Psoas muscle (tissue), 8 donors: Measurements from ENCODE around the gene ARX. TPM values are rescaled to one million over a fixed set of nuclear protein-coding genes. Genes with fewer than 3 reads are reported as not detected.

ENCODE experiments used
- ATAC-seq, 4 donors: fragments of 200-7000 bp; cut with Tn5 transposase; one replicate each; pipeline ENCODE4 v1.9.1; 2020; ENCODE audit warnings: moderate library complexity in 3 of 4, mild to moderate bottlenecking in 2 of 4
- DNase-seq, 2 donors: peaks; one replicate each; pipeline ENCODE4 v3.0.0-alpha.2; 2020
- H3K27ac ChIP-seq: fragments of 200-600 bp; one replicate; pipeline ENCODE4 v1.8.0; 2022
- H3K27me3 ChIP-seq, 3 donors: fragments of 200-600 bp in 1 of 3; one replicate each; pipeline versions ENCODE4 v1.6.1 to v1.8.0; 2013 to 2022; ENCODE audit warnings: low read length in 2 of 3, mild to moderate bottlenecking in 2 of 3, moderate library complexity in 1 of 3; ENCODE audit not compliant: insufficient read depth in 3 of 3
- H3K36me3 ChIP-seq, 2 donors: fragments of 200-600 bp in 1 of 2; one replicate each; pipeline versions ENCODE4 v1.6.1 to v1.8.0; 2013 to 2022; ENCODE audit warnings: low read depth in 1 of 2, mild to moderate bottlenecking in 1 of 2, moderate library complexity in 1 of 2; ENCODE audit not compliant: insufficient read depth in 1 of 2
- H3K4me1 ChIP-seq: fragments of 200-600 bp; one replicate; pipeline ENCODE4 v1.8.0; 2022
- H3K4me3 ChIP-seq: fragments of 200-600 bp; one replicate; pipeline ENCODE4 v1.8.0; 2022; ENCODE audit warnings: mild to moderate bottlenecking
- H3K9me3 ChIP-seq: fragments of 200-600 bp; one replicate; pipeline ENCODE4 v1.8.0; 2022
- CTCF ChIP-seq: fragments of 200-600 bp; IDR thresholded peaks from one replicate; pipeline ENCODE4 v1.8.0; 2022; ENCODE audit warnings: antibody characterized with exemption
- WGBS, 3 donors: extraction: QIAGEN DNeasy Blood & Tissue Kit; methylation state at CpG; one replicate each; pipeline versions ENCODE4 v1.1.6 to v1.1.7; 2013; 5-methylcytosine and 5-hydroxymethylcytosine counted together
- intact Hi-C, 2 donors: fragments of 100-400 bp; cut with DNase I; formaldehyde crosslinking; loops; one replicate each; pipeline versions ENCODE4 v1.11.0 to v1.14.2; 2022
- polyA plus RNA-seq, 3 donors: library from polyadenylated mRNA; stranded (reverse); fragments of 200-250 nt; gene quantifications; one replicate each; pipeline ENCODE4 v1.2.3, GENCODE V29; 2013
- total RNA-seq, 4 donors: library from RNA; stranded (reverse); fragmentation: NEBNext Ultra II Directional in 2 of 4; extraction: Animal tissue kit (Norgen Biotek cat#: 25700) in 2 of 4; gene quantifications; one replicate each; pipeline versions ENCODE4 v1.2.1 to v1.2.4, GENCODE V29; 2021 to 2023
- donor health status: healthy with polysubstance abuse.
- donor health status: DM: no; HTN: no; CAD: no; lungs with moderate emphysema.
- donor health status: Bipolar disorder and iron deficiency.
- donor health status: healthy.
- donor health status: DM: yes; HTN: yes; CAD: no.
- donor health status: DM: no; HTN: no; CAD: no.
- donor health status: DM: no; HTN: no; CAD: no.
- donor health status: DM: yes; HTN: yes; CAD: no.

The ARX gene
- total and polyA plus RNA-seq, 7 donors = 0.64 to 12.8 (median 3.0) TPM

GRCh38 chrX:24999511-24999910 lies 16.3 kb downstream of the ARX start:
- peaks cover 0 to 38% (median 0%) of the 10 kb centered on the region in 3 donors for H3K27me3 ChIP-seq

GRCh38 chrX:24996096-24996709 lies 19.6 kb downstream of the ARX start:
- Histone ChIP-seq H3K36me3 (no peaks in the 10 kb centered on the region), H3K4me1 (no peaks in the 10 kb centered on the region), H3K4me3 (no peak overlapping the region), H3K27ac (no peak overlapping the region), H3K27me3 (peaks cover 0 to 19% (median 0%) of the 10 kb centered on the region in 3 donors), H3K9me3 (no peaks in the 10 kb centered on the region)
- ATAC-seq (no peak), DNase-seq (no peak)
- TF ChIP-seq CTCF = no peak
- intact Hi-C loops = no loop called here
- 58 to 78% (median 76%) methylated on average over 5 of the region's 5 CpGs for WGBS, 3 donors

More at GRCh38 chrX:24999511-24999910, 16.3 kb downstream of the ARX start:
- ATAC-seq (no peak), DNase-seq (no peak)
- WGBS, 3 donors = 47 to 98% (median 98%) methylated on average over 8 of the region's 8 CpGs
- no peak for TF ChIP-seq CTCF
- H3K9me3 ChIP-seq = no peaks in the 10 kb centered on the region
- no peaks in the 10 kb centered on the region for H3K4me1 ChIP-seq
- no peak overlapping the region for H3K27ac ChIP-seq
- intact Hi-C loops = no loop called here
- H3K4me3 ChIP-seq = no peak overlapping the region
- no peaks in the 10 kb centered on the region for H3K36me3 ChIP-seq

- Histone ChIP-seq H3K4me1 (no peaks in the 10 kb centered on the region), H3K9me3 (no peaks in the 10 kb centered on the region), H3K27ac (no peak overlapping the region), H3K36me3 (no peaks in the 10 kb centered on the region), H3K27me3 (peaks cover 0 to 7% (median 0%) of the 10 kb centered on the region in 3 donors), H3K4me3 (no peak overlapping the region)
- 54 to 94% (median 93%) methylated on average over 5 to 8 of the region's 8 CpGs for WGBS, 3 donors
- intact Hi-C loops = no loop called here
- DNase-seq (no peak), ATAC-seq (no peak)
- no peak for TF ChIP-seq CTCF
Measured at GRCh38 chrX:24993879-24994278, 21.9 kb downstream of the ARX start.

- H3K27me3 ChIP-seq = peaks cover 0 to 7% (median 0%) of the 10 kb centered on the region in 3 donors
- H3K9me3 ChIP-seq = no peaks in the 10 kb centered on the region
- DNase-seq (no peak), ATAC-seq (no peak)
- H3K4me1 ChIP-seq = no peaks in the 10 kb centered on the region
- intact Hi-C loops = no loop called here
- TF ChIP-seq CTCF = no peak
- 54 to 77% (median 69%) methylated on average over 8 of the region's 8 CpGs for WGBS, 3 donors
- no peak overlapping the region for H3K4me3 ChIP-seq
- H3K27ac ChIP-seq = no peak overlapping the region
- no peaks in the 10 kb centered on the region for H3K36me3 ChIP-seq
Measured at GRCh38 chrX:24990535-24990934, 25.2 kb downstream of the ARX start.

- Histone ChIP-seq H3K9me3 (no peaks in the 10 kb centered on the region), H3K27ac (no peak overlapping the region), H3K4me1 (no peaks in the 10 kb centered on the region), H3K36me3 (no peaks in the 10 kb centered on the region), H3K27me3 (peaks cover 0 to 5% (median 0%) of the 10 kb centered on the region in 3 donors), H3K4me3 (no peak overlapping the region)
- no peak for TF ChIP-seq CTCF
- DNase-seq (no peak), ATAC-seq (no peak)
- intact Hi-C loops = no loop called here
- WGBS, 3 donors = 62 to 74% (median 70%) methylated on average over 4 of the region's 4 CpGs
Measured at GRCh38 chrX:24988314-24988713, 27.5 kb downstream of the ARX start.
